Body of pancreas (tissue), 4 donors: ENCODE data around the gene MTMR1.

Source experiments
- POLR2A ChIP-seq, 3 donors: fragments of 450-650 bp; IDR thresholded peaks; one replicate each; pipeline ENCODE4 v1.6.1; 2016; ENCODE audit warnings: antibody characterized with exemption in 3 of 3, mild to moderate bottlenecking in 2 of 3
- TF ChIP-seq, protein P1 (sequence below), 7 experiments: fragments of 450-650 bp in 4 of 7; fragments of 200-600 bp in 3 of 7; sonication (generic) in 3 of 7; IDR thresholded peaks; one replicate each; pipeline ENCODE4 v1.5.1; 2016 to 2019; ENCODE audit warnings: antibody characterized with exemption in 7 of 7

DNA sequence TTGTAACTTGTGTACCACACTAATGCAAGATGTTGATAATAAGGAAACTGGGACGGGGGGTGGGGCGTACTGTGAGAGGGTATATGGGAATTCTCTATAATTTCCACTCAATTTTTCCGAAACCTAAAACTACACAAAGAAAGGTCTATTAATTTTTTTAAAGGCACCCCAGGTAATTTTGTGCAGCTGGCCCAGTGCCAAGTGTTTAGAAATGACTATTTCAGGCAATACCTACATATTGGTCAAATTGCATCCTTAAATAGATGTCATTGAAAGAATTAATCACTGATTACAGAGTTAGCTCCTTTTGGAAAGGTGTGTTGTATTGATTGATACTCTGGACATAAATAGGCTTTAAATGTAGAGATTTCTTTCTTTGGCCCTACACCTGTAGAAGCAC is 10.1 kb upstream of the MTMR1 start:
- TF ChIP-seq, protein P1, sequence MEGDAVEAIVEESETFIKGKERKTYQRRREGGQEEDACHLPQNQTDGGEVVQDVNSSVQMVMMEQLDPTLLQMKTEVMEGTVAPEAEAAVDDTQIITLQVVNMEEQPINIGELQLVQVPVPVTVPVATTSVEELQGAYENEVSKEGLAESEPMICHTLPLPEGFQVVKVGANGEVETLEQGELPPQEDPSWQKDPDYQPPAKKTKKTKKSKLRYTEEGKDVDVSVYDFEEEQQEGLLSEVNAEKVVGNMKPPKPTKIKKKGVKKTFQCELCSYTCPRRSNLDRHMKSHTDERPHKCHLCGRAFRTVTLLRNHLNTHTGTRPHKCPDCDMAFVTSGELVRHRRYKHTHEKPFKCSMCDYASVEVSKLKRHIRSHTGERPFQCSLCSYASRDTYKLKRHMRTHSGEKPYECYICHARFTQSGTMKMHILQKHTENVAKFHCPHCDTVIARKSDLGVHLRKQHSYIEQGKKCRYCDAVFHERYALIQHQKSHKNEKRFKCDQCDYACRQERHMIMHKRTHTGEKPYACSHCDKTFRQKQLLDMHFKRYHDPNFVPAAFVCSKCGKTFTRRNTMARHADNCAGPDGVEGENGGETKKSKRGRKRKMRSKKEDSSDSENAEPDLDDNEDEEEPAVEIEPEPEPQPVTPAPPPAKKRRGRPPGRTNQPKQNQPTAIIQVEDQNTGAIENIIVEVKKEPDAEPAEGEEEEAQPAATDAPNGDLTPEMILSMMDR (IDR thresholded peaks at IDR 0.05) = no peak
- no peak for TF ChIP-seq POLR2A (IDR thresholded peaks at IDR 0.05)
